HG03066 (cell line): ENCODE results near the gene PLCB4.
"Not testable (repeated sequence)": the region's sequence is repeated elsewhere in the genome, so short reads cannot be mapped to it uniquely, and the experiment has no call there.

ENCODE experiments used
- ATAC-seq: cut with Tn5 transposase; IDR thresholded peaks from one replicate; pipeline ENCODE4 v1.9.1; 2021; ENCODE audit warnings: low read depth; ENCODE audit not compliant: unreplicated experiment

Gene PLCB4

GRCh38 chr20:9068841-9069663, at the start of gene PLCB4:
PLCB4 (plus strand) TSS chr20:9069087; CDS start chr20:9307815, 238,728 bp downstream.
- no peak for ATAC-seq

- ATAC-seq: no peak
These were observed 49.1 kb upstream of the PLCB4 start for GRCh38 chr20:9019833-9020232.

- ATAC-seq: no peak
These were observed 47.7 kb upstream of the PLCB4 start for GRCh38 chr20:9021216-9021615.

- ATAC-seq: no peak
These were observed 47.2 kb upstream of the PLCB4 start for GRCh38 chr20:9021699-9022098.

GRCh38 chr20:9022376-9022775, 46.5 kb upstream of the PLCB4 start:
- no peak for ATAC-seq

- ATAC-seq: no peak
These were observed 44.3 kb upstream of the PLCB4 start for GRCh38 chr20:9024606-9025005.

- no peak for ATAC-seq
These were observed 43.9 kb upstream of the PLCB4 start for GRCh38 chr20:9025011-9025410.

GRCh38 chr20:9025643-9026042, 43.2 kb upstream of the PLCB4 start:
- ATAC-seq: no peak

- no peak for ATAC-seq
These were observed 41.3 kb upstream of the PLCB4 start for GRCh38 chr20:9027626-9028025.

- ATAC-seq: no peak
These were observed 40.5 kb upstream of the PLCB4 start for GRCh38 chr20:9028419-9028818.

- no peak for ATAC-seq
These were observed 36.9 kb upstream of the PLCB4 start for GRCh38 chr20:9031991-9032390.

GRCh38 chr20:9032758-9033157, 36.1 kb upstream of the PLCB4 start:
- no peak for ATAC-seq

GRCh38 chr20:9035126-9035525, 33.8 kb upstream of the PLCB4 start:
- no peak for ATAC-seq

GRCh38 chr20:9036593-9036992, 32.3 kb upstream of the PLCB4 start:
- ATAC-seq: no peak

- ATAC-seq: no peak
These were observed 29.9 kb upstream of the PLCB4 start for GRCh38 chr20:9038791-9039535.

GRCh38 chr20:9040863-9041524, 27.9 kb upstream of the PLCB4 start:
- no peak for ATAC-seq

GRCh38 chr20:9043364-9043763, 25.5 kb upstream of the PLCB4 start:
- ATAC-seq: no peak

GRCh38 chr20:9047928-9048327, 21.0 kb upstream of the PLCB4 start:
- ATAC-seq: not testable (repeated sequence)

- no peak for ATAC-seq
These were observed 17.4 kb upstream of the PLCB4 start for GRCh38 chr20:9051508-9051907.

GRCh38 chr20:9052136-9052535, 16.8 kb upstream of the PLCB4 start:
- ATAC-seq: no peak

- ATAC-seq: no peak
These were observed 15.8 kb upstream of the PLCB4 start for GRCh38 chr20:9053108-9053507.
